Peyer's patch (tissue), 4 donors: ENCODE measurements around the gene TMEM106C. TPM values are rescaled to one million over a fixed set of nuclear protein-coding genes. Genes with fewer than 3 reads are reported as not detected.

Experiments used
- DNase-seq, 3 donors: peaks; one replicate each; pipeline ENCODE4 v3.0.0-alpha.2; 2017 to 2019
- H3K27ac ChIP-seq, 4 donors: fragments of 200-600 bp; sonication (generic); one replicate each; pipeline ENCODE4 v1.5.1; 2016 to 2019
- H3K27me3 ChIP-seq, 2 donors: fragments of 200-600 bp; sonication (generic); one replicate each; pipeline ENCODE4 v1.5.1; 2019
- H3K36me3 ChIP-seq, 3 donors: fragments of 200-600 bp; sonication (generic); one replicate each; pipeline ENCODE4 v1.5.1; 2016 to 2019
- H3K4me1 ChIP-seq, 4 donors: fragments of 200-600 bp; sonication (generic); one replicate each; pipeline ENCODE4 v1.5.1; 2016 to 2019
- H3K4me3 ChIP-seq, 4 donors: fragments of 200-600 bp; sonication (generic); 1 replicate in 3 of 4; 2 replicates in 1 of 4; pipeline ENCODE4 v1.5.1; 2016 to 2019; ENCODE audit warnings: mild to moderate bottlenecking in 1 of 4
- H3K9me3 ChIP-seq, 4 donors: fragments of 200-600 bp; sonication (generic); one replicate each; pipeline ENCODE4 v1.5.1; 2016 to 2019; ENCODE audit warnings: mild to moderate bottlenecking in 1 of 4
- POLR2A ChIP-seq, 2 donors: fragments of 450-650 bp; IDR thresholded peaks; one replicate each; pipeline ENCODE4 v1.5.1; 2017; ENCODE audit warnings: antibody characterized with exemption in 2 of 2, mild to moderate bottlenecking in 2 of 2, moderate library complexity in 2 of 2
- total RNA-seq, 4 donors: library from RNA; depleted of rRNA; stranded (reverse); fragments of >200 nt; gene quantifications; one replicate each; pipeline ENCODE4 v1.1.0, GENCODE V29; 2016
- TF ChIP-seq, protein P1 (sequence below), 6 experiments: fragments of 450-650 bp in 4 of 6; fragments of 200-600 bp in 2 of 6; sonication (generic) in 1 of 6; IDR thresholded peaks; one replicate each; pipeline ENCODE4 v1.5.1; 2017 to 2019; ENCODE audit warnings: antibody characterized with exemption in 6 of 6, mild to moderate bottlenecking in 3 of 6, moderate library complexity in 1 of 6

The TMEM106C gene
- total RNA-seq, 4 donors from 2014 or later, result 80.9 to 326 (median 241) TPM

GRCh38 chr12:47988073-47989022 lies 25.0 kb downstream of the TMEM106C start:
- Histone ChIP-seq H3K27me3 (no peaks in the 10 kb centered on the region), H3K4me1 (peaks cover 0 to 15% (median 6%) of the 10 kb centered on the region in 4 donors), H3K4me3 (no peak overlapping the region), H3K36me3 (no peaks in the 10 kb centered on the region), H3K27ac (no peak overlapping the region), H3K9me3 (no peaks in the 10 kb centered on the region)
- peak in 1 of 3 donors; percentile 34 for DNase-seq
- no peak for TF ChIP-seq POLR2A (IDR thresholded peaks at IDR 0.05)
- TF ChIP-seq, protein P1, sequence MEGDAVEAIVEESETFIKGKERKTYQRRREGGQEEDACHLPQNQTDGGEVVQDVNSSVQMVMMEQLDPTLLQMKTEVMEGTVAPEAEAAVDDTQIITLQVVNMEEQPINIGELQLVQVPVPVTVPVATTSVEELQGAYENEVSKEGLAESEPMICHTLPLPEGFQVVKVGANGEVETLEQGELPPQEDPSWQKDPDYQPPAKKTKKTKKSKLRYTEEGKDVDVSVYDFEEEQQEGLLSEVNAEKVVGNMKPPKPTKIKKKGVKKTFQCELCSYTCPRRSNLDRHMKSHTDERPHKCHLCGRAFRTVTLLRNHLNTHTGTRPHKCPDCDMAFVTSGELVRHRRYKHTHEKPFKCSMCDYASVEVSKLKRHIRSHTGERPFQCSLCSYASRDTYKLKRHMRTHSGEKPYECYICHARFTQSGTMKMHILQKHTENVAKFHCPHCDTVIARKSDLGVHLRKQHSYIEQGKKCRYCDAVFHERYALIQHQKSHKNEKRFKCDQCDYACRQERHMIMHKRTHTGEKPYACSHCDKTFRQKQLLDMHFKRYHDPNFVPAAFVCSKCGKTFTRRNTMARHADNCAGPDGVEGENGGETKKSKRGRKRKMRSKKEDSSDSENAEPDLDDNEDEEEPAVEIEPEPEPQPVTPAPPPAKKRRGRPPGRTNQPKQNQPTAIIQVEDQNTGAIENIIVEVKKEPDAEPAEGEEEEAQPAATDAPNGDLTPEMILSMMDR (IDR thresholded peaks at IDR 0.05), result no peak

DNA sequence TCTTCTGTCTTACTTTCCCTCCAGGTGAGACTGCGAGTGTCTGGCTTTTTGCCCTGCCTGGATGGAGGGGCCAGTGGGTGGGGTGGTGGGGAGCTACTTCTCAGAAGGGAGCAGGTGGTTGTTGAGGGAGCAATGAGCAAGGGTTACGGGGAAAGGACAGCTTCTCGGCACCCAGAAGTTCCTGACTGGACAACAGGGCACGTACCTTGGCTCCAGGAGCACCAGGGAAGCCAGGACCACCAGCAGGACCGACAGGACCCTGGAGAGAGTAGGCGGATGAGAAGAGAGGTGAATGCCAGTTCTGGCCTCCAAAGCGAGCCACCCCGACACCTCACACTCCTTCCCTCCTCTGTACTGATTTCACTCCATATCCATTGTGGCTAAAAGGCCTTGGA lies 25.6 kb downstream of the TMEM106C start:
- Histone ChIP-seq H3K36me3 (no peaks in the 10 kb centered on the region), H3K4me1 (peaks cover 0 to 15% (median 6%) of the 10 kb centered on the region in 4 donors), H3K9me3 (no peaks in the 10 kb centered on the region), H3K4me3 (no peak overlapping the region), H3K27me3 (no peaks in the 10 kb centered on the region), H3K27ac (no peak overlapping the region)
- peak in 1 of 3 donors; percentile 24 for DNase-seq
- TF ChIP-seq, protein P1 (IDR thresholded peaks at IDR 0.05), result no peak
- no peak for TF ChIP-seq POLR2A (IDR thresholded peaks at IDR 0.05)

GRCh38 chr12:47989666-47990065 lies 26.3 kb downstream of the TMEM106C start:
- peak in 1 of 3 donors; percentile 35 for DNase-seq
- Histone ChIP-seq H3K27me3 (no peaks in the 10 kb centered on the region), H3K4me3 (no peak overlapping the region), H3K36me3 (no peaks in the 10 kb centered on the region), H3K27ac (no peak overlapping the region), H3K9me3 (no peaks in the 10 kb centered on the region), H3K4me1 (peaks cover 0 to 15% (median 6%) of the 10 kb centered on the region in 4 donors)
- TF ChIP-seq, protein P1 (IDR thresholded peaks at IDR 0.05), result no peak
- no peak for TF ChIP-seq POLR2A (IDR thresholded peaks at IDR 0.05)

DNA sequence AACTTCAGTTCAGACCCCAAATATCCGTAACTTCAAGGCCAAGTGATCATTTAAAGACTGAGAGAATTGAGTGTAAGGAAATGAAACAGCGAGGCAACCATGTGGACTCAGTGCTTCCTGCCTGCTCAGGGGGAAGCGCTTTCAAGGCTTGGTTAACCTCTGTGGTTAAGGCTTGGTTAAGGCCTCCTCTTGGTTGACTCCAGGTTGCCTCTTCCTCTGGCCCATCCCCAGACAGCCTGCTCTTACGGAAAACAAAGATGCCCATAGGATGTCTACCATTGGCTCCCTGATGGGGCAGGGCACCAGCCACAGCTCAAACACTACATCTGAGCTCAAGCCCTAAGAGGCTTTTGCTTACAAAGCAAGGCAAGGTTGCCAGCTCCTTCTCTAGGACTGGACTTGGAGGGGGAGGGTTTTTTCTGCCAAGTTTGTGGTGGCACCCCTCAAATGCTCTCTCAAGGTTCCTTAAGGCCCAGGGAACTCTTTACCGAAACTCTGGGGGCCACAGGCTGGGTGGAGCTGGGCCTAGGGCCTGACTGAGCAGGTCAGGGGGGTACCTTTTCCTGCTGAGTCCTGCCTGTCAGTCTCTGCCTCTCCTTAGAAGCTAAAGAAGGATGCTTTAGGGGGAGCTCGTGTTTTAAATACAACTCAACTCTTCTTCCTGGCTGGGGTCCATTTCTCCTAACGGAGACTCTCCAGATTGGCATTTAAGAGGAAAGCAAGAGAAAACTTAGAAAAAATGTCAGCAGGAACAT lies 27.1 kb downstream of the TMEM106C start:
- peaks cover 0 to 15% (median 6%) of the 10 kb centered on the region in 4 donors for H3K4me1 ChIP-seq
- no peaks in the 10 kb centered on the region for H3K9me3 ChIP-seq
- no peak overlapping the region for H3K27ac ChIP-seq
- TF ChIP-seq, protein P1 (IDR thresholded peaks at IDR 0.05), result no peak
- TF ChIP-seq POLR2A (IDR thresholded peaks at IDR 0.05), result no peak
- no peaks in the 10 kb centered on the region for H3K27me3 ChIP-seq
- no peaks in the 10 kb centered on the region for H3K36me3 ChIP-seq
- DNase-seq, result peak in 2 of 3 donors; percentile 64 to 76
- H3K4me3 ChIP-seq, result no peak overlapping the region

GRCh38 chr12:47991106-47992061 lies 28.0 kb downstream of the TMEM106C start:
- TF ChIP-seq, protein P1 (IDR thresholded peaks at IDR 0.05), result no peak
- TF ChIP-seq POLR2A (IDR thresholded peaks at IDR 0.05), result no peak
- no peaks in the 10 kb centered on the region for H3K27me3 ChIP-seq
- H3K4me1 ChIP-seq, result peaks cover 0 to 15% (median 6%) of the 10 kb centered on the region in 4 donors
- no peak overlapping the region for H3K4me3 ChIP-seq
- peak in 1 of 3 donors; percentile 38 for DNase-seq
- H3K36me3 ChIP-seq, result no peaks in the 10 kb centered on the region
- H3K27ac ChIP-seq, result no peak overlapping the region
- no peaks in the 10 kb centered on the region for H3K9me3 ChIP-seq
